ENCODE measurements around the gene SLN.
"Not testable (repeated sequence)": the region's sequence is repeated elsewhere in the genome, so short reads cannot be mapped to it uniquely, and the experiment has no call there.

SLN gene

GRCh38 chr11:107711861-107712755 is at the start of gene SLN:
Gene SLN, minus strand, starts transcription at chr11:107712056.
- no peak for DNase-seq

- not testable (repeated sequence) for DNase-seq
These were observed 47.0 kb upstream of the SLN start for GRCh38 chr11:107758719-107759355.

DNA sequence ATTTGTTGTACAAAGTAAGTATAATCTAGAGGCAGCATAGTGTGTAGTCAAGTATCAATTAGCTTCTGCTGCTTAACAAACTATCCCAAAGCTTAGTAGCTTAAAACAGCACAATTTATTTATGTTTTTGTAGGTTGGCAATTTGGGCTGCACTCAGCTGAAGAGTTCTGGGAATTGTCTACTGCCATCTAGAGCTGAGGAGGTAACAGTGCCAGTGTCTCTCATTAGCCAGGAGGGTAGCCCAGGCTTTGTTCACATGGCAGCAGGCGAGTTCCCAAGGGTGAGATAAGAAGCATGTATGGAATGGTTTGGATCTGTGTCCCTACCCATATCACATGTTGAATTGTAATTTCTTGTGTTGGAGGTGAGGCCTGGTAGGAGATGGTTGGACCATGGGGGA is 45.8 kb upstream of the SLN start:
- DNase-seq: no peak

- DNase-seq: no peak
These were observed 44.7 kb upstream of the SLN start for GRCh38 chr11:107756553-107756952.

DNA sequence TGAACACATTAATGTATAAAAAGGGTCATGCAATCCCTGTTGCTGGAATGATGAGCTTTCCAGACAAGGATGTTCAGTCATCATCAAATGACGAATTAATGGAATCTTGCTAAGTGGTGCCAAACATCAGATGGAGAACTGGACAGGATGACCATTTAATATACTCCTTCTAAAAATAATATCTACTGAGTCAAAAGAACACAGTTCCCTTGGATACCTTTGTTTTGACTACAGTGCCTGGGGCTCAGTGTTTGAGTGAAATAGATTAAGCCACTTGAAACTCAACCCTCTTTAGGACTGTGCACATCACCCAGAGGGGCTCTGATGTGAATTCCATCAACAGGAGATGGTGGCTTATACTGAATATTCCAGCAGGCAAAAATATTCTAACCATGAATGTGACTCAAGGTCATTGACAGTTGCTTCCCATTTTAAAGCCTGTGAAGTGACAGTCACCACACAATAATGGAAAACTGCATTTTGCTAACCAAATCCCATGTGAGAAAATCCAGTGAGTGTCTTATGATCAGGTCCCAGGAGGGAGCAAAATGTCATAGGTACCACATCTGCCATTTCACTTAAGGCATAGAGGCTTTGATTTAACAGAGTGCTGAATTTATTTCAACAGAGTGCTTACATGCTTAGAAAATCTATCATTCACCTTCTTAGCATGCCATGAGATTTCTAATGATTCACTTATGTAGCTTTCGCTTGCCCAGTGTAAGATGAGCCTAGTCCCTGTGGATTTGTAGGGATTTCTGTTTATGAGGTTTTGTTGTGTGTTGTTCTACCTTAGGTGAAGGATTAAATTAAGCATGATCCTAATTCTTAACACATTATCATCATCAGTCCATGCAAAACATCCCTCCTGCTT is 41.3 kb upstream of the SLN start:
- DNase-seq: no peak

DNA sequence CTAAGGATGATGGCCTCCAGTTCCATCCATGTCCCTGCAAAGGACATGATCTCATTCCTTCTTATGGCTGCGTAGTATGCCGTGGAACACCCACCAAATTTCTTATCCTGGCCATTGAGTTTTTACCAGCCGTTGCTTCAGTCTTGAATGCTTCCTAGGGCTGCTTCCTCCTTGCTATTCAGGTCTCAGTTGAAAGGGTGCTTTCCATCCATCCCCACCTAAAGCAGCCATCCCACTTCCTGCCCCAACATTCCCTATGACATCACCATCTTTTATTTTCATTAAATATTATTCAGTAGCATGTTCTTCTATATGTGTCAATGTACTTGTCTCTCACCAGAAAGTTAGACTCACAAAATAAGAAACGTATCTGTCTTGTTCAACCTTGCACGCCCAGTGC is 40.7 kb upstream of the SLN start:
- no peak for DNase-seq

DNA sequence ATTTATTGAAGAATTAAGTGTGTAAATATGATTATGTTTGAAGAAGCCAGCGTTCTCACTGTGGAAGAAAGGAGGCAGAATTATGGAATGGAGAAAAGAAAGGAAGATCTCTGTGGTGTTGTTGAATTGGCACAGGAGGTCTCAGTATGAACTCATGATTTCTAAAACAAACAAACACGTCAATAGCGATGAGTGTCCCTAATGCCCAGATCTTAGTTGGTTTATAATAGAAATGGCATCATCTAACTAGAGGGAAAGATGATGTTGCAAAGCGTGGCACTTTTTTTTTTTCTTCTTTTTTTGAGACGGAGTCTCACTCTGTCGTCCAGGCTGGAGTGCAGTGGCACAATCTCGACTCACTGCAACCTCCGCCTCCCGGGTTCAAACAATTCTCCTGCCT is 39.2 kb upstream of the SLN start:
- no peak for DNase-seq

GRCh38 chr11:107750313-107750712 is 38.5 kb upstream of the SLN start:
- no peak for DNase-seq

GRCh38 chr11:107747622-107748021 is 35.8 kb upstream of the SLN start:
- DNase-seq: no peak

- DNase-seq: no peak
These were observed 32.9 kb upstream of the SLN start for GRCh38 chr11:107744736-107745135.

- DNase-seq: no peak
These were observed 31.3 kb upstream of the SLN start for GRCh38 chr11:107743191-107743590.

DNA sequence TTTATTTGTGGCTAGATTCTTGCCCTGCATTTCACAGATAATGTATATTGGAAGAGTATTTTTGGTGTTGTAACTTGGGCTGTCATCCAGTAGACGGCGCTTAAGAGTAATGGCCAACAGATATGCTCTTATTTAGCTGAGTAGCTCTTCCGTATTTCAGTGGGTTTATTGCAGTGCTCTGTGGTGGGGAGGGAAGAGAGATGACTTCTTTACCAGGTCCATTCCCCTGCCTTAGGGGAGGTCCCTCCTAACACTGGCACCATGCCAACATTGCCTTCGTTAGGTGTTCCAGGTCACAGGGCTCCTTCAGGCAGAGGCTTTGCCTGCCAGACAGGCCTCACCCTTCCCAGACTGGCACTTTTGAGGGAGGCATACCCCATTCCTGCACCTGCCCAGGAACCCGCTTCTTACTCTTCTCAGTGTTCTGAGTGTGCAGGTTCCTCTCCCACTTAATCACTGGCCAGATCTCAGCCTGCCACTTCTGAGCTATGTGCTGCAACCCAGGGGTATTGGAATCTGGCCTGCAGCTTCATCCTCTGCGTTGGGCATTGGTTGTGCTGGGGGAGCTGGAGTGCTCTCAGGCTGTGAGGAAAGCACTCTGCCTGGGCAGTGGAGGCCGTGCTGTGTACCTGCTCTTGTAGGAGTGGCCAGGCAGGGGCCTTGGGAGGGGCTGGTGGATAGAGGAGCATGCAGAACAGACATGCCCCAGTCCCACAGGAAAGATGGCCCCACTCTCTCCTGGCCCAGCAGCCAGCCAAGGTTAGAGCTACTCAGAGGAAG is 29.4 kb upstream of the SLN start:
- DNase-seq: peak; percentile 79

DNA sequence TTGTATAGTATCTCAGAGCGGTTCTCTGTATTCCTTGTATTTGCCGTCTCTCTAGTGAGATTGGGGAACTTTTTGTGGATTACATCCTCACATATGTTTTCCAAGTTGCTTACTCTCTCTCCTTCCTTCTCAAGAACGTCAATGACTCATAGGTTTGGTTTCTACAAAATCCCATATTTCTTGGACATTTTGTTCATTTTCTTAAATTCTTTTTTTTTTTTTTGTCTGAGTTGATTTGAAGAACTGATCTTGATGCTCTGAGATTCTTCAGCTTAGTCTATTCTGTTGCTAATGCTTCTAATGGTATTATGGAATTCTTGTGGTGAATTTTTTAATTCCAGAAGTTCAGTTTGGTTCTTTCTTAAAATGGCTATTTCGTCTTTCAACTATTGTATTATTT is 28.4 kb upstream of the SLN start:
- no peak for DNase-seq

- no peak for DNase-seq
These were observed 24.7 kb upstream of the SLN start for GRCh38 chr11:107736546-107736945.

DNA sequence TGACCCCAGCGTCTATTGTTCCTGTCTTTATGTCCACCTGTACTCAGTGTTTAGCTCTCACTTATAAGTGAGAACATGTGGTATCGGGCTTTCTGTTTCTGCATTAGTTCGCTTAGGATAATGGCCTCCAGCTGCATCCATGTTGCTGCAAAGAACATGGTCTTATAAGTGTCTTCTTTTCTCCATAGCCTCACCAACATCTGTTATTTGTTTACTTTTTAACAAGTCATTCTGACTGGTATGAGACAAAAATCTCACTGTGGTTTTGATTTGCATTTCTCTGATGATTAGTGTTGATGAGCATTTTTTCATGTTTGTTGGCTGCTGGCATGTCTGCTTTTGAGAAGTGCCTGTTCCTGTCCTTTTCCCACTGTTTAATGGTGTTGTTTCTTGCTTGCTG is 21.7 kb upstream of the SLN start:
- no peak for DNase-seq

GRCh38 chr11:107732689-107733051 is 20.8 kb upstream of the SLN start:
- no peak for DNase-seq

DNA sequence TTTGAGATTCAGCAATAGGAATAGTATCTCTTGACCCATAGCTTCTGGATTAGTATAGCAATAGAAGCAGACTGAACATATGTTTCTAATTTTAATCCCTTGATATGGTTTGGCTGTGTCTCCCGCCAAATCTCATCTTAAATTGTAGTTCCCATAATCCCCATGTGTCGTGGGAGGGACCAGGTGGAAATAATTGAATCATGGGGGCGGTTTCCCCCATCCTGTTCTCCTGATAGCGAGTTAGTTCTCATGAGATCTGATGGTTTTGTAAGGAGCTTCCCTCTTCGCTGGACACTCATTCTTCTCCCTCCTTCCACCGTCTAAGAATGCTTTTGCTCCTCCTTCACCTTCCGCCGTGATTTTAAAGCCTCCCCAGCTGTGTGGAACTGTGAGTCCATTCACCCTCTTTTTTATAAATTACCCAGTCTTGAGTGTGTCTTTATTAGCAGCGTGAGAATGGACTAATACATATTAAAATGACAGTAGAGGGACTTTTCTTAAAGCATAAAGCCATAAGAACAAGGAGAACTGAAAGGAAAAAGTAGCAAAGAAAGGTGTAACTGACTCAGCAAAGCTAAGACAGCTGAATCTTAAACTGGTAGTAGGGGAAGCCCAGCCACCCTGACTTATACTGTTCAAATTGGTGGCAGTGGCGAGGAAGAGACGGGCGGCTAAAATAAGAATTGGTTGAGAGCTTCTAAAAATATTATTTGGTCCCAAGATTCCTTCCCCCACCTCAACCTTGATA is 20.3 kb upstream of the SLN start:
- no peak for DNase-seq

- DNase-seq: no peak
These were observed 10.8 kb upstream of the SLN start for GRCh38 chr11:107722662-107723061.

- no peak for DNase-seq
These were observed 9.4 kb upstream of the SLN start for GRCh38 chr11:107721207-107721606.

DNA sequence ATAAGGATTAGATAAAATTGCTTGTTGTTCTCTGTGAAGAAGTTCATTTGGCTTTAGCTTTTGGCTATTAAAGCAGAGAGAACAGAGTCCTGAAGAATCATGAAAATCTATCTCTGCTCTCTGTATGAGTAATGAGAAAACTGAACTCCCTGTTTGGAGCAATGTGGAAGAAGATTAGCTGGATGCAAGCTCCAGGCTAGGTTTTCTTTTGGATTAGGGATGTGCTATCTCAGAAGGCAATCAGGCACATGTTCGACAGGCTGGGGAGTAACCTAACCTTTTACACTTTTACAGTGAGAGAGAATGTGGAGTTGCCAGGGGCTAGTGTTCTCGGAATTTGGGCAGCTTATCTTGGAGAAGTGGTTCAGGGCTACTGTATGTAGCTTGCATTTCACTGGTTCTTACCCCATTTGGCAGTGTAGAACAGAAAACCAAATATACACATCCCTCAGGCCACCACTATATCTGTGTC is 8.5 kb upstream of the SLN start:
- DNase-seq: no peak

GRCh38 chr11:107719557-107720302 is 7.9 kb upstream of the SLN start:
- DNase-seq: no peak
